GM23248 (cell line): Measurements from ENCODE around the gene RALGPS1. TPM values are rescaled to one million over a fixed set of nuclear protein-coding genes. Genes with fewer than 3 reads are reported as not detected.

Source experiments
- DNase-seq: peaks from one replicate; pipeline ENCODE4 v3.0.0-alpha.2; 2015
- H2AFZ ChIP-seq: fragments of 200-600 bp; sonication (generic); 2 replicates; pipeline ENCODE4 v1.6.1; 2016; ENCODE audit warnings: antibody characterized with exemption
- H3F3A ChIP-seq: fragments of 200-600 bp; sonication (generic); 2 replicates; pipeline ENCODE4 v1.6.1; 2016; ENCODE audit warnings: mild to moderate bottlenecking, antibody characterized with exemption, mixed run types; ENCODE audit not compliant: insufficient read depth
- H3K27ac ChIP-seq: fragments of 200-600 bp; sonication (generic); 2 replicates; pipeline ENCODE4 v1.5.1; 2016; ENCODE audit warnings: mild to moderate bottlenecking
- H3K27me3 ChIP-seq: fragments of 200-600 bp; sonication (generic); replicated peaks from 2 replicates; pipeline ENCODE4 v1.6.1; 2016; ENCODE audit warnings: mild to moderate bottlenecking; ENCODE audit not compliant: insufficient read depth
- H3K36me3 ChIP-seq: fragments of 200-600 bp; sonication (generic); 2 replicates; pipeline ENCODE4 v1.6.1; 2016; ENCODE audit warnings: low read depth, mild to moderate bottlenecking
- H3K4me1 ChIP-seq: fragments of 200-600 bp; sonication (generic); 2 replicates; pipeline ENCODE4 v1.6.1; 2016; ENCODE audit warnings: mild to moderate bottlenecking; ENCODE audit not compliant: insufficient read depth
- H3K4me2 ChIP-seq: fragments of 200-600 bp; sonication (generic); one replicate; pipeline ENCODE4 v1.6.1; 2016; ENCODE audit warnings: mild to moderate bottlenecking; ENCODE audit not compliant: unreplicated experiment
- H3K4me3 ChIP-seq: fragments of 200-600 bp; sonication (generic); 2 replicates; pipeline ENCODE4 v1.5.1; 2016; ENCODE audit warnings: mild to moderate bottlenecking
- H3K79me2 ChIP-seq: fragments of 200-600 bp; sonication (generic); 2 replicates; pipeline ENCODE4 v1.6.1; 2016; ENCODE audit warnings: mild to moderate bottlenecking; ENCODE audit not compliant: insufficient read depth
- H3K9ac ChIP-seq: fragments of 200-600 bp; sonication (generic); 2 replicates; pipeline ENCODE4 v1.6.1; 2016; ENCODE audit warnings: mild to moderate bottlenecking
- H3K9me2 ChIP-seq: fragments of 200-600 bp; sonication (generic); 2 replicates; pipeline ENCODE4 v1.6.1; 2016; ENCODE audit warnings: mixed run types, mild to moderate bottlenecking, moderate library complexity; ENCODE audit not compliant: insufficient read depth
- H3K9me3 ChIP-seq: fragments of 200-600 bp; sonication (generic); one replicate; pipeline ENCODE4 v1.6.1; 2017; ENCODE audit warnings: low read depth
- H4K20me1 ChIP-seq: fragments of 200-600 bp; sonication (generic); 2 replicates; pipeline ENCODE4 v1.6.0; 2016; ENCODE audit not compliant: insufficient read depth
- EZH2 ChIP-seq: fragments of 200-600 bp; sonication (generic); IDR thresholded peaks from 2 replicates; pipeline ENCODE4 v1.6.1; 2018; ENCODE audit warnings: antibody characterized with exemption, mild to moderate bottlenecking; ENCODE audit not compliant: insufficient read depth, poor library complexity, severe bottlenecking
- EZH2phosphoT487 ChIP-seq: fragments of 200-600 bp; sonication (generic); IDR thresholded peaks from 2 replicates; pipeline ENCODE4 v1.6.1; 2018; ENCODE audit warnings: antibody characterized with exemption, moderate library complexity, mild to moderate bottlenecking, low read depth; ENCODE audit not compliant: insufficient read depth
- WGBS, 2 experiments: methylation state at CpG; one replicate each; pipeline ENCODE4 v1.1.6; 2015 to 2017; ENCODE audit warnings: low lambda C conversion rate in 2 of 2, low coverage in 1 of 2; ENCODE audit errors: missing lambda C conversion rate in 2 of 2; 5-methylcytosine and 5-hydroxymethylcytosine counted together
- in situ Hi-C: fragments of 300-500 bp; cut with MboI; formaldehyde crosslinking; loops from 2 replicates; pipeline ENCODE4 v1.15.0; 2020
- polyA plus RNA-seq: library from polyadenylated mRNA; unstranded; fragments of >200 nt; fragmentation: Nextera tagmentation; extraction: Ambion mirVana; gene quantifications from 2 replicates; pipeline ENCODE4 v1.2.1, GENCODE V29; 2016
- total RNA-seq: library from RNA; depleted of rRNA; stranded (reverse); fragments of >200 nt; shearing (Covaris generic); gene quantifications from 2 replicates; pipeline ENCODE4 v1.2.3, GENCODE V29; 2014

RALGPS1 gene
- total and polyA plus RNA-seq, 2 experiments from 2014 or later: 0.54 to 1.8 TPM

GRCh38 chr9:127233989-127234388 is 319.4 kb downstream of the RALGPS1 start:
- TF ChIP-seq EZH2phosphoT487: no peak
- TF ChIP-seq EZH2: no peak
- in situ Hi-C loops: no loop called here
- Histone ChIP-seq H3K36me3 (no peaks in the 10 kb centered on the region), H3K27me3 (peaks cover 9% of the 10 kb centered on the region; the same call in 1 of the 2 replicates), H3K4me1 (no peaks in the 10 kb centered on the region), H3K9ac (no peak overlapping the region), H3F3A (no peaks in the 10 kb centered on the region), H3K27ac (no peak overlapping the region), H4K20me1 (no peaks in the 10 kb centered on the region), H3K4me3 (no peak overlapping the region), H3K4me2 (no peak overlapping the region), H3K9me3 (no peaks in the 10 kb centered on the region), H2AFZ (no peak overlapping the region), H3K79me2 (no peaks in the 10 kb centered on the region), H3K9me2 (no peaks in the 10 kb centered on the region)
- 25 to 41% methylated on average over 1 of the region's 1 CpG for WGBS, 2 experiments
- no peak for DNase-seq

GRCh38 chr9:127237801-127238200 is 323.2 kb downstream of the RALGPS1 start:
- TF ChIP-seq EZH2 (no peak), EZH2phosphoT487 (no peak)
- Histone ChIP-seq H4K20me1 (no peaks in the 10 kb centered on the region), H2AFZ (no peak overlapping the region), H3K4me2 (no peak overlapping the region), H3K9ac (no peak overlapping the region), H3F3A (no peaks in the 10 kb centered on the region), H3K9me3 (no peaks in the 10 kb centered on the region), H3K27me3 (peaks cover 9% of the 10 kb centered on the region; the same call in 1 of the 2 replicates), H3K27ac (no peak overlapping the region), H3K9me2 (no peaks in the 10 kb centered on the region), H3K36me3 (no peaks in the 10 kb centered on the region), H3K4me1 (no peaks in the 10 kb centered on the region), H3K4me3 (no peak overlapping the region), H3K79me2 (no peaks in the 10 kb centered on the region)
- 72 to 73% methylated on average over 4 of the region's 4 CpGs for WGBS, 2 experiments
- in situ Hi-C loops: no loop called here
- no peak for DNase-seq

- no peaks in the 10 kb centered on the region for H3K9me3 ChIP-seq
- H3K4me2 ChIP-seq: no peak overlapping the region
- H3K4me1 ChIP-seq: no peaks in the 10 kb centered on the region
- no peaks in the 10 kb centered on the region for H3F3A ChIP-seq
- H3K4me3 ChIP-seq: no peak overlapping the region
- H3K79me2 ChIP-seq: no peaks in the 10 kb centered on the region
- no peak for TF ChIP-seq EZH2phosphoT487
- no peak for TF ChIP-seq EZH2
- no peaks in the 10 kb centered on the region for H4K20me1 ChIP-seq
- H3K36me3 ChIP-seq: no peaks in the 10 kb centered on the region
- no peaks in the 10 kb centered on the region for H3K27me3 ChIP-seq
- in situ Hi-C loops: no loop called here
- no peaks in the 10 kb centered on the region for H3K9me2 ChIP-seq
- H3K27ac ChIP-seq: no peak overlapping the region
- no peak for DNase-seq
- 85 to 88% methylated on average over 2 of the region's 2 CpGs for WGBS, 2 experiments
- no peak overlapping the region for H3K9ac ChIP-seq
- H2AFZ ChIP-seq: no peak overlapping the region
Observed at GRCh38 chr9:127241354-127241753, 326.8 kb downstream of the RALGPS1 start.

- H3K79me2 ChIP-seq: no peaks in the 10 kb centered on the region
- H3K27me3 ChIP-seq: no peaks in the 10 kb centered on the region
- no peaks in the 10 kb centered on the region for H3K36me3 ChIP-seq
- H3K4me3 ChIP-seq: peak overlapping the region; percentile 78
- H3F3A ChIP-seq: no peaks in the 10 kb centered on the region
- no peak for TF ChIP-seq EZH2
- TF ChIP-seq EZH2phosphoT487: no peak
- peak; percentile 99 for DNase-seq
- H2AFZ ChIP-seq: peak overlapping the region; percentile 97
- WGBS, 2 experiments: 9 to 11% methylated on average over 49 to 52 of the region's 53 CpGs
- H3K9ac ChIP-seq: peak overlapping the region; percentile 82
- no peaks in the 10 kb centered on the region for H3K9me2 ChIP-seq
- peak overlapping the region; percentile 75 for H3K4me2 ChIP-seq
- H3K4me1 ChIP-seq: no peaks in the 10 kb centered on the region
- no peak overlapping the region for H3K27ac ChIP-seq
- in situ Hi-C loops: no loop called here
- no peaks in the 10 kb centered on the region for H3K9me3 ChIP-seq
- no peaks in the 10 kb centered on the region for H4K20me1 ChIP-seq
Observed at GRCh38 chr9:127244609-127245601, 330.3 kb downstream of the RALGPS1 start.
